Activated CD4-positive, alpha-beta T cell treated with anti-CD3 and anti-CD28 coated beads, Interleukin-2, amount 10 ng/mL, durations not matched to agents 7 days and 5 days (primary cell): ENCODE data around the gene DCC. TPM values are rescaled to one million over a fixed set of nuclear protein-coding genes. Genes with fewer than 3 reads are reported as not detected.

Experiments used
- CTCF ChIA-PET: fragments of 350-600 bp; sonication (Branson Sonifier 250); formaldehyde crosslinking; loops from one replicate; lab custom pipeline; 2021; ENCODE audit warnings: antibody characterized with exemption; lab: Charles Lee
- POLR2A ChIA-PET: fragments of 350-600 bp; sonication (Branson Sonifier 250); formaldehyde crosslinking; loops from one replicate; lab custom pipeline; 2021; ENCODE audit warnings: antibody characterized with exemption; lab: Charles Lee
- DNase-seq: peaks from one replicate; pipeline ENCODE4 v3.0.0-alpha.2; 2020
- H3K27ac Mint-ChIP-seq: one replicate; pipeline ENCODE4 v1.8.0; 2021; ENCODE audit warnings: mild to moderate bottlenecking, moderate library complexity, mixed read lengths
- H3K27me3 Mint-ChIP-seq: one replicate; pipeline ENCODE4 v1.8.0; 2021; ENCODE audit warnings: mixed read lengths
- H3K36me3 Mint-ChIP-seq: one replicate; pipeline ENCODE4 v1.8.0; 2021; ENCODE audit warnings: low read depth, mixed read lengths
- H3K4me1 Mint-ChIP-seq: one replicate; pipeline ENCODE4 v1.8.0; 2021; ENCODE audit warnings: mixed read lengths
- H3K4me3 Mint-ChIP-seq: one replicate; pipeline ENCODE4 v1.8.0; 2021; ENCODE audit warnings: mild to moderate bottlenecking, moderate library complexity, mixed read lengths
- H3K9me3 Mint-ChIP-seq: one replicate; pipeline ENCODE4 v1.8.0; 2021; ENCODE audit warnings: mixed read lengths
- total RNA-seq, 2 experiments: library from RNA; stranded (reverse); gene quantifications; one replicate each; pipeline ENCODE4 v1.2.3, GENCODE V29; 2021

DCC gene
- total RNA-seq, 2 experiments from 2014 or later, result not detected

DNA sequence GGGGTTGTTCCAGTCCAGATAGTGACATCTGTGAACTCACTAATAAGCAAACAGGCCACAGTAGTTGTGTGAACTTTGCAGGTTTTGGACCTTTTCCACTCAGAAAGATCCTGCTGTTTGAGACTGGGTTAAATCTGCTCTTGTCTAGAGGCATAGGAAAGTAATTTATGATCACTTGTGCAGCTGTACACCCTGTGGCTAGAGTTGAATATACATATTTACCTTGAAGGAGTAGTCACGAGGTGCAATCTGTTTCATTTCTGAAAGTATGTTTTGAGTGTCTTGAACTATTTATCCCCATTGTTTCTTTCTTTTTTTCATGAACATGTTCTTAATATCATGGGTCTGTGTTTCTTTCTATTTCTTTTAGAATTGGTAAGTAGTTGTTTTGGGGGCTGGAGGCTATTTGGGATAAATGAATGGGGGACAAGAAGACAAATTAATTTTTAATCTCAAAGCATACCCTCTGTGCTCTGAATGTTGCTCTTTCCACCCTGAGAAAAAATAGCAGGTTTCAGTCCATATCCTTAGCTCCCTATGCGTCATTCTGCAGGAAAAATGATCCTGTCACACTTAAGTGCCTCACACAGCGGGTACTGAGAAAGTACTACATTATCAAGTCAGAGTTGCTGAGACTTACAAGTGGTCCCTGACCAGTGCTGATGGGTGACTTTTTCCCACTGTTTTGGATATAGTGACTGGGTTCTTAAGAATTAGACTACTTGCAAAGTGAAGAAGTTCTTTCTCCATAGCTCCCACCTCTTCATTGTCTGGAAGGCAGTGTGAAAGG, 28.2 kb downstream of the DCC start:
- Mint-ChIP-seq H3K4me1 (no peaks in the 10 kb centered on the region), H3K27me3 (no peaks in the 10 kb centered on the region), H3K4me3 (no peak overlapping the region), H3K27ac (no peak overlapping the region), H3K36me3 (no peaks in the 10 kb centered on the region), H3K9me3 (no peaks in the 10 kb centered on the region)
- no peak for DNase-seq
- POLR2A ChIA-PET, result no interaction called here
- CTCF ChIA-PET, result no interaction called here

DNA sequence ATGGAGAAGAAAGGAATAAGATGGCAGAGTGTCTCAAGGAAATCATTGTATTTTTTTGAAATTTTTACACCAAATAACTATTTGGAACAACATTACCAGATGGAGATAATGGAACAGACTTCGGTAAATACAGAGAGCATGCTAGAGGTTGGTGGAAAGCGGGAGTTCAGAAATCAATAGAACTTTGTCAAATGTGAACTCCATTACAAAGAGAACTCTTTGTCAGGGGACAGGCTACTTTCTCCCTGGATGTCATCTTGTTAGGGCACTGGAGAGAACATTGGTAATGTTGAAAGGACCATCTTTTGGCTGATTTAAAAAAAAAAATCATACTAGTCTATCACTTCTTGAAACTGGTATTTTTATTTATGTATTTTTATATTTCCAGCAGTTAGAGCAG, 30.8 kb downstream of the DCC start:
- POLR2A ChIA-PET, result no interaction called here
- CTCF ChIA-PET, result no interaction called here
- no peaks in the 10 kb centered on the region for H3K36me3 Mint-ChIP-seq

DNA sequence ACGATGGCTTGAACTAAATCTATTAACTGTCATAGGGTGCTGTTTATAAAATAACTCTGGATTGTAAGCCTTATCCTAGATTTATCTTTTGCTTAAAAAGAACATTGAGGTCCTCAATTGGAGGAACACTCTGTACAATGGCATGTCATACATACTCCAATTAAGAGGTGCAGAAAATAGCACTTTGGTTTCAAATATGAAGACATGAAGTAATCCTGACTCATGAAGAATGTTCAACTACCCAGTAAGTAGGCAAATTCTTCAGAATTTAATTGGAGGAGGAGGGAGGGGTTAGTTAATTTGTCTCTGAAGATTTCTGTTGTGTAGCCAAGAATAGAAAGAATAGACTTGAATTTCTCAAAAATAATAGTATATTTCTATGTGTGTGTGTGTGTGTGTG, 36.1 kb downstream of the DCC start:
- no peaks in the 10 kb centered on the region for H3K36me3 Mint-ChIP-seq
- ChIA-PET CTCF (no interaction called here), POLR2A (no interaction called here)
- H3K4me1 Mint-ChIP-seq, result no peaks in the 10 kb centered on the region
- H3K9me3 Mint-ChIP-seq, result no peaks in the 10 kb centered on the region
- no peak overlapping the region for H3K4me3 Mint-ChIP-seq
- H3K27ac Mint-ChIP-seq, result no peak overlapping the region
- H3K27me3 Mint-ChIP-seq, result no peaks in the 10 kb centered on the region
- no peak for DNase-seq

More for the DNA sequence above, 30.8 kb downstream of the DCC start:
- DNase-seq, result no peak
- Mint-ChIP-seq H3K4me1 (no peaks in the 10 kb centered on the region), H3K27ac (no peak overlapping the region), H3K4me3 (no peak overlapping the region), H3K9me3 (no peaks in the 10 kb centered on the region), H3K27me3 (no peaks in the 10 kb centered on the region)

DNA sequence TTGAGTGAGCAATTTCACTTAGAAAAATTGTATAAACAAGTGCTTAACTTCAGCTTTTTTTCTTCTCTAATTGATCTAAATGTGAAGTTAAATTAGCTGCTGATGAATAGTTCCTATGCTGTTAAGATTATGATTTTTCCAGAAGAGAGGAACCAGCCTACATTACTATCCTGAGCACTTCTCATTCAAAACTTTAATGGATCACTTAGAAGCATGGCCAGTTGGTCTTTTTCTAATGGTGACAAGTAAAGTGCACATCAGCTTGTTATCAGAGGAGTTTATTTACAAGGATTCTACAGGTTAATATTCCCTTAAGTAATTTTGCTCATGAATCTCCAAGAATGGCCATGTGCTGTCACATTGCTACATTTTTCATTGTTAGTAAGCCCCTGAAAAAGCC, 37.1 kb downstream of the DCC start:
- Mint-ChIP-seq H3K4me1 (no peaks in the 10 kb centered on the region), H3K4me3 (no peak overlapping the region), H3K27me3 (no peaks in the 10 kb centered on the region), H3K9me3 (no peaks in the 10 kb centered on the region), H3K36me3 (no peaks in the 10 kb centered on the region), H3K27ac (no peak overlapping the region)
- no peak for DNase-seq
- ChIA-PET CTCF (no interaction called here), POLR2A (no interaction called here)

DNA sequence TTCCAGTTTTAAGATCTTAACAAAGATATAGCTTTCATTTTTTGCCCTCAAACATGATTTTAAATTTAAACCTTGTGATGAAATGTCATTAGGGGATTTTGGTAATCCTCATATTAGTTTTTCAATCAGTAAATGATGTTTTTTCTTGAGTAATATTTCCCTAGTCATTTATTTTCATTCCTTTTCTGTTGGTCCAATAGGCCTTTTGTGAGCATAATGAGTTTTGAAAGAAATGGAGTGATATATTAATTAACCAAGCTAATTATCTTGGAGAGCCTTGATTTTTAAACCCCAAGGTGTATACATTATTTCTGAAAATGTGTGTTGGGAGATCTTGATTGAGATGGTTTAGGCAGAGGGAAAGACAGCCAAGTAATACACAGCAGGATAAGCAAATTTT, 46.3 kb downstream of the DCC start:
- Mint-ChIP-seq H3K27me3 (no peaks in the 10 kb centered on the region), H3K4me1 (no peaks in the 10 kb centered on the region), H3K9me3 (no peaks in the 10 kb centered on the region), H3K27ac (no peak overlapping the region), H3K4me3 (no peak overlapping the region), H3K36me3 (no peaks in the 10 kb centered on the region)
- ChIA-PET POLR2A (no interaction called here), CTCF (interaction anchor here (0.6 kb wide), 1 partner anchor 93 kb away, joined by 3 read pairs; no protein-coding TSS in a partner anchor)
- no peak for DNase-seq

DNA sequence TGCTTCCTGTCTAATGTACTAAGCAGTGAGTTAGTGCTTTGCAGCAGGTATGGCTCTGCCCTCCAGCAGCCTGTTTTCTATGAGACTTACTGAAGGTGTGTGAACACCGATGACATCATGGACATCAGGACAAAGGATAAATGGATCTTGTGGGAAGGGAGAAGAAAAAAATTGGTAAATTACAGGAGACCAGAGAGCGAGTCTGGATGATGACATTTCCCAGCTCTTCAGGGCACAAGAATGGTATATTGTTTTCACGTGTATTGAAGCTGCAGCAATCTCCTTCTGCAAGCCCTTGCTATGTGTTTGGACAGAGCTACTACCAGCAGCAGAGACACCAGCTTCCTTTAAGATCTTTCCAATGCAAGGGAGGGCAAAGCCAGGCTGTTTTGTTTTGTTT, 47.2 kb downstream of the DCC start:
- ChIA-PET CTCF (no interaction called here), POLR2A (no interaction called here)
- Mint-ChIP-seq H3K27me3 (no peaks in the 10 kb centered on the region), H3K27ac (no peak overlapping the region), H3K4me1 (no peaks in the 10 kb centered on the region), H3K4me3 (no peak overlapping the region), H3K9me3 (no peaks in the 10 kb centered on the region), H3K36me3 (no peaks in the 10 kb centered on the region)
- DNase-seq, result no peak

DNA sequence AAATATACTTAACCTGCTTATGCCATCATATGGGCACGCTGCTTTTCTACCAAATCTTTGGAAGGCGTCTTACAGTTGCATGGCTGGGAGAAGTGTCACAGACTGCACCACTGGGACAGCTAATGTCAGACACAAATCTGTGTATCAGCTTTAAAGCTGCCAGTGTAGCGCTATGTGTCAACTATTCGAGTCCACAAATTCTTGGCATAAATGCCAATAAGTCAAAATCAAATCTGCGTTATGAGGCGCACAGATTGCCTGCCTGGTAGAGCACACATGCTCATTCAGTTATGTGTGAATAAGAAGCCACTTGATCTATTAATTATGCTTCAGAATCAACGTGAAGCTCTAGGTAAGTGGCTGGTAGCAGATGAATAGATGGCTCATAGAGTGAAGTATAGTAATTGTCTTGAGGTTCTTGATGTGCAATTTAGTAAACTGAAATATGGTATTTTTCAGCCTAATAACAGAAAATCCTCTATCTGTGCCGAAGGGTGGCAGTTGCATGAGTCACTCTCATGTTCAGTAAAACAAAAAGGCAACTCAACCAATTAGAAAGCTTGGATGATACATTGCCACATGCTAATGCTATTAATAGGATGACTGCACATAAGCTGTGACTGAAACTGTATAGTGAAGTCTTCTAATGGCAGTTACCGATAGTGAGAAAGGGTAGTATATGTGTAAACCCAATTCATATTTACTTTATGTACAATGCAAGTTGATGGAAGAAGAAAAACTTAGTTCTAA, 52.0 kb downstream of the DCC start:
- H3K27ac Mint-ChIP-seq, result no peak overlapping the region
- H3K4me1 Mint-ChIP-seq, result no peaks in the 10 kb centered on the region
- no peak overlapping the region for H3K4me3 Mint-ChIP-seq

DNA sequence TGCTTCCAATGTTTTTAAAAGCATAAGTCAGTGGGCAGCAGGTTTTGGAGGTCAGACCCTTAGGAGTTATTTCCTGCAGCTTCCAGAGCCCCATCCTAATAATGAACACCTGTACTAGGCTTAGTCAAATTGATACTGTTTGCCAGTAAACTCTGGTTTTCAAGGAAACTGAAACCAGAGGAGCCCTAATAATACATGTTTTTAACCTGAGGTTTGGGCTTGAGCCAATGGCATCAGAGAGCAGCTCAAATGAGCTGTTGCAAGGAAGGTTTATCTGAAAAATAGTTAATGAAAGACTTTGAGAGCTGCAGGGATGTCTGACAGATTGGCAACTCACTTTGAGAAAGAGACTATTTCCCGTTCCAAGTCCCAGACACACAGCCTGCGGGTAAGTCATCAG, 54.6 kb downstream of the DCC start:
- H3K27ac Mint-ChIP-seq, result no peak overlapping the region
- H3K27me3 Mint-ChIP-seq, result no peaks in the 10 kb centered on the region
- no peak overlapping the region for H3K4me3 Mint-ChIP-seq
- DNase-seq, result no peak
- no peaks in the 10 kb centered on the region for H3K9me3 Mint-ChIP-seq
- ChIA-PET CTCF (interaction anchor here (0.6 kb wide), 1 partner anchor 102 kb away, joined by 3 read pairs; no protein-coding TSS in a partner anchor), POLR2A (no interaction called here)
- no peaks in the 10 kb centered on the region for H3K4me1 Mint-ChIP-seq
- H3K36me3 Mint-ChIP-seq, result no peaks in the 10 kb centered on the region

More for the DNA sequence above, 52.0 kb downstream of the DCC start:
- H3K36me3 Mint-ChIP-seq, result no peaks in the 10 kb centered on the region
- DNase-seq, result no peak
- no peaks in the 10 kb centered on the region for H3K27me3 Mint-ChIP-seq
- ChIA-PET CTCF (no interaction called here), POLR2A (no interaction called here)
- H3K9me3 Mint-ChIP-seq, result no peaks in the 10 kb centered on the region

DNA sequence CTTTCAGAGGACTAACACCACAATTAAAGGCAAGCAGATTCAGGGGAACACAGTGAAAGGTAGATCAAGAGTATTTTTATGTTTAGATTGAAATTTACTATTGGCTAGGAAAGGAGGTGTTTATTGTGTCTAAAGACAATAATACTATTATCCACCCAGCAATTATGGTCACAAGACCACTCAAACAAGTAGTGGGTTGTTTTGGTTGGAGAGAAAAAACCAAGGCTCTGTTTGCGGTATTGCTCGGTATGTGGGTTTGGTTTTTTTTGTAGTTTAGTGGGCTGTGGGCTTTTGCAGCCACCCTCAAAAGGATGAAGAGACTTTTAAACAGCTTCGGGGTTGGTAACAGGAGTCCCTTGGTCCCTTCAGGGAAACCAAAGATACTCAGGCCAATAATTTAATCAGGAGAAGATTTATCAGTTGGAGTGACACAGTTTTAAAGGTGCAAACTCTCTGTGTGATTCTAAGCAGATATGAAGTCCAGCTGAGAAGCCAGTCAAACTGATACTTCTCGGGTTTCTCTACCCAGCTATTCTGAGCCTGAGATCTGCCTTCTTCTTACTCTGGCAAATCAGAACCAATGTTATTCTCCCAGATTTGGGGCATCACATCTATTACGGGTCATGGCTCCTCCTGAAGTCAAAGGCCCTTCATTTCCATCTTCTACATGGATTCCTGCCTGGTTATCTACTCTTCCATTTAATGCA, 55.3 kb downstream of the DCC start:
- Mint-ChIP-seq H3K27me3 (no peaks in the 10 kb centered on the region), H3K4me3 (no peak overlapping the region), H3K9me3 (no peaks in the 10 kb centered on the region), H3K4me1 (no peaks in the 10 kb centered on the region), H3K27ac (no peak overlapping the region), H3K36me3 (no peaks in the 10 kb centered on the region)
- ChIA-PET POLR2A (no interaction called here), CTCF (interaction anchor here (0.6 kb wide), 1 partner anchor 102 kb away, joined by 3 read pairs; no protein-coding TSS in a partner anchor)
- no peak for DNase-seq

DNA sequence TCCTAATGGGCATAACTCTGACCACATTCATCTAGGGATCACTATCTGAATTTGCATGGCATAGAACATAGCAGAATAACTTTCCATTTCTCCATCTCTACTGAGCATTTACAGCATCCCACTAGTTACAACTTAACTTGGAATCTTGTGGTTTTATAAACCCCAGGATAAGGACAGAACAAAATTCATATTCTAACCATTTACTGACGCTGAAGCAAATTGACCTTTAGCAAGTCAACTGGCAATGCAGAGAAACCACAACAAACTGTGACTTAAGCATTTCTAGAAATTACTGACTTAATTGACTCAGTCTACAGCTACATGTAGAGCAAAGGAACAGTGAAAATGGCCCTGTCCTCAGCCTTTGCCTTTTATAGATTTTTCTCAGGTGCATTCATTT, 61.2 kb downstream of the DCC start:
- CTCF ChIA-PET, result no interaction called here
- no peaks in the 10 kb centered on the region for H3K4me1 Mint-ChIP-seq
- H3K27ac Mint-ChIP-seq, result no peak overlapping the region
- no peak for DNase-seq
- no peaks in the 10 kb centered on the region for H3K9me3 Mint-ChIP-seq
- POLR2A ChIA-PET, result no interaction called here
- H3K36me3 Mint-ChIP-seq, result no peaks in the 10 kb centered on the region
- H3K4me3 Mint-ChIP-seq, result no peak overlapping the region
- no peaks in the 10 kb centered on the region for H3K27me3 Mint-ChIP-seq

DNA sequence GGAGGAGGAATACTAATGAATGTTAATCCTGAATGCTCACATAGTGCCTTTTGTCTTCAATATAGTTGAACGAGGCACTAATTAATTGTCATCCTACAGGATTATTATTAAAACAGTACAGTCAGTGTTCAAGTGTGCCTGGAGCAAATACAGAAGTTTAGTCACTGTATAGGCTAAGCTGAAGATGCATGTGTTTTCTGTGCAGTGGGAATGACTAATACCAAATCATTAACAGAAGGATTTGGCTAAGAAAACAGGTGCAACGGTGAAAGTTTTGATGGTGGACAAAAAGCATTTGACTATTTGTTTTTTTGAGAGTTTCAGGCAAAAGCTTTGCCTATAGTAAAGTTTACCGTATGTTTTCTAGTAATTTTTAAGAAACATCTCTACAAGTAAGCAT, 62.8 kb downstream of the DCC start:
- no peak overlapping the region for H3K27ac Mint-ChIP-seq
- POLR2A ChIA-PET, result no interaction called here
- H3K9me3 Mint-ChIP-seq, result no peaks in the 10 kb centered on the region
- H3K36me3 Mint-ChIP-seq, result no peaks in the 10 kb centered on the region
- CTCF ChIA-PET, result no interaction called here
- no peaks in the 10 kb centered on the region for H3K4me1 Mint-ChIP-seq
- no peak overlapping the region for H3K4me3 Mint-ChIP-seq
- no peaks in the 10 kb centered on the region for H3K27me3 Mint-ChIP-seq
- DNase-seq, result no peak

DNA sequence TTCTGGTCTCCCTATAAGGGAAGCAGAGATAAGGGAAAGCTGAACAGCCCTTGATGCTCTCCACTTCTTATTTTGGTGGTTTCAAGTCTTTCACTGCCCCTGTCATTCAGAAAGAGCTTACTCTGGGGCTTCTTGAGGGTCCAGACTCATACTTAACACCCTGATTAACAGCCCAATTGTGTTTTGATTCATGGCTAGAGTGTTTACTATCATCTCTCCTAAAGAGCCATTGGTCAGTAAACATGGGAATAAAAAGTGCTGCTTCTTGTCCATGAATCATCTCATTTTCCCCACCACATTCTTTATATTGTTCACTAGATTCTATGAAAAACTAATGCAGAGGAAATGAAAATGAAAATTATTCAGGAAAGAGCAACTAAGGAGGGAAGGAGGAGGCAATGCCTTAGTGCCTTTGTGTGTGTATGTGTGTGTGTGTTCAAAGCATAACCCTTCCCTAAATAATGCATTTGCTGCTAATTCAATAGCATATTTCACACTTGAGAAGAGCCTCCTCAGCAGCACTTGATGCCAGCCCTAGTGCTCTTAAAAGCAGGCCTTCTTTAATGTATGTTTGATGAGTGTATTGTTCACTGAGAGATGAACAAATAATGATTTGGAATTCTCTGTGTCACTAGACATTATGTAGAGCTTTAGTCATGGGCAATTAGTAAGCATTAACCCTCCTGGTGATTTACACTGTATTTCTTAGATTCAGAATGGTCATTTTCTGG, 63.5 kb downstream of the DCC start:
- Mint-ChIP-seq H3K9me3 (no peaks in the 10 kb centered on the region), H3K4me3 (no peak overlapping the region), H3K4me1 (no peaks in the 10 kb centered on the region), H3K27me3 (no peaks in the 10 kb centered on the region), H3K27ac (no peak overlapping the region), H3K36me3 (no peaks in the 10 kb centered on the region)
- POLR2A ChIA-PET, result no interaction called here
- DNase-seq, result no peak
- CTCF ChIA-PET, result no interaction called here
